Measurements from ENCODE around the gene NAALADL2. TPM values are rescaled to one million over a fixed set of nuclear protein-coding genes. Genes with fewer than 3 reads are reported as not detected.

NAALADL2 gene
- polyA plus RNA-seq, 2 of the 4 experiments (the other 2 are of a cell fraction): 0.09 to 0.28 TPM

DNA sequence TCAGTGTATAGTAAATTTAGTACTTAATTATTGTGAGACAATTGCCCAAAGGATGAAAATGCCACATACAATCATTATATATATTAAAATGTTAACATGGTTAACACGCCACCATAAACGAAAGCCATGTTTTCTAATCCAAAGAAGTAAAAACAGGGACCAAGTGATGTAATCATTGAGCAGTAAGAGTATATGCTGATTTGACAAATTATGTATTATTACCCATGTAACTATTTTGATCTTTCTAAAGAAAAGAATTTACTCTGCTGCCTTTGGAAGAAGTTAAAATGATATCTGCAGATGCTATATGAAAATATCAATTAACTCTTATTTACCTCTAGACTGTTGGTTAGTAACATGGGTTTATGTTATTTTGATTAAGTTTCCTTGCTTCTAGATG, 150.2 kb downstream of the NAALADL2 start:
- no peak overlapping the region for H3K4me3 ChIP-seq
- H3K4me1 ChIP-seq: no peaks in the 10 kb centered on the region
- WGBS (ENCODE audit: missing lambda C conversion rate): 80% methylated on average over 2 of the region's 2 CpGs
- no peak overlapping the region for H3K4me2 ChIP-seq
- TF ChIP-seq JUNB (IDR thresholded peaks at IDR 0.05): no peak
- TF ChIP-seq POLR2A (IDR thresholded peaks at IDR 0.05; ENCODE audit: low read length): no peak
- TF ChIP-seq EP300 (IDR thresholded peaks at IDR 0.05): no peak
- TF ChIP-seq MAFK (IDR thresholded peaks at IDR 0.05; ENCODE audit: partially characterized antibody): peak; percentile 77
- H3K9me3 ChIP-seq: no peaks in the 10 kb centered on the region
- ATAC-seq (no peak), DNase-seq (ENCODE audit: low read depth in 1 of 2, low spot score in 1 of 2) (no peak), FAIRE-seq (no peak)
- H3K27ac ChIP-seq: no peak overlapping the region
- ChIA-PET POLR2A (no interaction called here), CTCF (no interaction called here)

DNA sequence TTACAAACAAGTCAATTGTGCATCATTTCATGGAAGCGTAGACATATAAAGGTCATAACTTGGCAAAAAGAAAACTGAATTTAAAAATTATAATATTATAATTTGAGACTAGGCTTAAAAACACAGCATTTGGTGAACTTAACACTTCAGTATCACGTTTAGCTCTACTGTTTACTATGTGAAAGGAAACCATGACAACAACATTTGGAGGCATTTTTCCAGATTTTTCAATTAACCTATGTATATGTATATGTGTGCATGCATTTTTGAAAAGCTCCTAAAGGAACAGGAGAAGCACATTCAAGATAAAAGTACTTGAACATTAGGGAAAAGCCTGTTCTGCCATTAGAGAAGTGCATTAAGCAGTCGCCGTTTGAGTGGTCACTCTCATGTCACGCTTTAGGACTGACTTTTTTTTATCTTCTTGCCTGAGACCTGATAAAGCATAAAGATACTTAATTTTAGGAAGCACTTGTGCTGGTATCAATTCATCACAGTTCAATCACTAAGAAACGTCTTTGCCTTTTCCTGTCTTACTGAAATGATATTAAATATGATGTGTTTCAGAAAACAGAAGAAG, 156.0 kb downstream of the NAALADL2 start:
- Histone ChIP-seq H3K4me2 (no peak overlapping the region), H3K4me1 (0 out of 3 replicates have a peak, but pooled peaks cover 4% of the 10 kb centered on the region), H3K9me3 (no peaks in the 10 kb centered on the region), H3K4me3 (no peak overlapping the region), H3K27ac (no peak overlapping the region)
- POLR2A ChIA-PET: no interaction called here
- 50% methylated on average over 6 of the region's 6 CpGs for whole genome bisulfite sequencing (ENCODE audit: missing lambda C conversion rate)
- DNase-seq (ENCODE audit: low read depth in 1 of 2, low spot score in 1 of 2) (no peak), ATAC-seq (no peak), FAIRE-seq (no peak)
- TF ChIP-seq CBX8 (IDR thresholded peaks at IDR 0.05) (no peak), POLR2A (IDR thresholded peaks at IDR 0.05; ENCODE audit: low read length) (no peak), BCL3 (IDR thresholded peaks at IDR 0.05) (no peak), FOXS1 (CRISPR knock-in tag; IDR thresholded peaks at IDR 0.05) (no peak), FOSL2 (IDR thresholded peaks at IDR 0.05) (no peak), FOSL2 (CRISPR knock-in tag; IDR thresholded peaks at IDR 0.05) (no peak), ESRRA (IDR thresholded peaks at IDR 0.05; ENCODE audit: borderline replicate concordance, low read length) (no peak), RNF2 (IDR thresholded peaks at IDR 0.05; ENCODE audit: borderline replicate concordance, low read depth) (no peak), SREBF2 (IDR thresholded peaks at IDR 0.05) (no peak), HMGXB4 (CRISPR knock-in tag; IDR thresholded peaks at IDR 0.05; ENCODE audit: borderline replicate concordance) (no peak), HEYL (CRISPR knock-in tag; IDR thresholded peaks at IDR 0.05) (no peak), TP53 (CRISPR knock-in tag; IDR thresholded peaks at IDR 0.05) (no peak)
- TF ChIP-seq, protein P1, sequence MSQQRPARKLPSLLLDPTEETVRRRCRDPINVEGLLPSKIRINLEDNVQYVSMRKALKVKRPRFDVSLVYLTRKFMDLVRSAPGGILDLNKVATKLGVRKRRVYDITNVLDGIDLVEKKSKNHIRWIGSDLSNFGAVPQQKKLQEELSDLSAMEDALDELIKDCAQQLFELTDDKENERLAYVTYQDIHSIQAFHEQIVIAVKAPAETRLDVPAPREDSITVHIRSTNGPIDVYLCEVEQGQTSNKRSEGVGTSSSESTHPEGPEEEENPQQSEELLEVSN (IDR thresholded peaks at IDR 0.05; ENCODE audit: borderline replicate concordance, low read depth): no peak
- CTCF ChIA-PET: no interaction called here

DNA sequence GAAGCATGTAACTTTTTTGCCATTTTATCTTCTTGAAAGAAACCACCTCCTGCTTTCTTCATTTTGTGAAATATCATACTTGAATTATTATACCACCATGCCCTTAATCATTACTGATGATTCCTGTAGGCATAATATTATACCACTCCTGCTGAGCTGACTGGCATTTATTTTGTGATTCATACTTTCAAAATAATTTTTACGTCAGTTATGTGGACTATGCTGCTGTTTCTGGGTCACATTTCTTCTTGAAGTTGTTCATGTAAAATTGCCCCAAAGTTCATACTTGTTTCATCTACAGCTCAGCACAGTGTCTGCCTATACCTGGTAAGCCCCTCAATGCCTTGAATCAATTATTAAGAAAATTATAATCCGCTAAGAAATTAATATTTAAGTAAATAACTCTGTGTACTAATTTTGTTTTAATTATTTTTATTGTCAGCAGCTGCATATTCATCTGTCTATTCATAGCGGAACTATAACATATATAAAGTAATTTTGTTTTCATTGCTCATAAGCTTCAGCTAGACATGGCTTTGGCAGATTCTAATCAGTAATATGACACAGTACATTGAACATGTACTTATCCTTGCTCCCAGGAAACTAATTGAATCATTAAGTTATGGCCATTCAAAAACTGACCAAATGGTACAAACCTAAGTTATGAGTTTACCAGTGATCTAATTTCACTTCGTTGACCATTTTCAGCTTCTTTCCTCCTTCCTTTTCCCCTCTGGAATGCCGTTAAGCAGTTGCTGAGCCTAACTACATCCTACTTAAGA, 160.0 kb downstream of the NAALADL2 start:
- POLR2A ChIA-PET: no interaction called here
- DNase-seq (ENCODE audit: low read depth in 1 of 2, low spot score in 1 of 2) (no peak), ATAC-seq (no peak), FAIRE-seq (no peak)
- no peaks in the 10 kb centered on the region for H3K9me3 ChIP-seq
- H3K4me3 ChIP-seq: no peak overlapping the region
- peak overlapping the region; percentile 51 for H3K4me2 ChIP-seq
- no peak for TF ChIP-seq JUNB (IDR thresholded peaks at IDR 0.05)
- TF ChIP-seq HOXB5 (CRISPR knock-in tag; IDR thresholded peaks at IDR 0.05): no peak
- no peak for TF ChIP-seq HOXA7 (CRISPR knock-in tag; IDR thresholded peaks at IDR 0.05)
- TF ChIP-seq KDM5A (IDR thresholded peaks at IDR 0.05): no peak
- TF ChIP-seq JUN (IDR thresholded peaks at IDR 0.05): no peak
- no peak for TF ChIP-seq CEBPB (IDR thresholded peaks at IDR 0.05)
- TF ChIP-seq EHMT2 (IDR thresholded peaks at IDR 0.05; ENCODE audit: low read depth): no peak
- TF ChIP-seq TFCP2L1 (CRISPR knock-in tag; IDR thresholded peaks at IDR 0.05): no peak
- CTCF ChIA-PET: no interaction called here
- H3K4me1 ChIP-seq: 0 out of 3 replicates have a peak, but pooled peaks cover 4% of the 10 kb centered on the region
- H3K27ac ChIP-seq: no peak overlapping the region
- 35% methylated on average over 5 of the region's 5 CpGs for WGBS (ENCODE audit: missing lambda C conversion rate)

Data from A549 (cell line).